ENCODE results near the gene CD3E.
"Not testable (repeated sequence)": the region's sequence is repeated elsewhere in the genome, so short reads cannot be mapped to it uniquely, and the experiment has no call there.

The CD3E gene

GRCh38 chr11:118291477-118292135 is 12.9 kb upstream of the CD3E start:
- no peak for DNase-seq

- DNase-seq: no peak
These were observed 10.5 kb upstream of the CD3E start for GRCh38 chr11:118294053-118294452.

GRCh38 chr11:118295199-118295598 is 9.3 kb upstream of the CD3E start:
- DNase-seq: no peak

GRCh38 chr11:118295815-118296454 is 8.6 kb upstream of the CD3E start:
- DNase-seq: no peak

- no peak for DNase-seq
These were observed 2.8 kb upstream of the CD3E start for GRCh38 chr11:118301600-118302195.

GRCh38 chr11:118304227-118304567 is 333 bp upstream of the CD3E start:
- DNase-seq: no peak

- DNase-seq: no peak
These were observed 1.2 kb downstream of the CD3E start for GRCh38 chr11:118305726-118306125.

- DNase-seq: no peak
These were observed 2.0 kb downstream of the CD3E start for GRCh38 chr11:118306556-118306955.

- DNase-seq: not testable (repeated sequence)
These were observed 4.5 kb downstream of the CD3E start for GRCh38 chr11:118308995-118309528.

GRCh38 chr11:118310271-118310670 is 5.7 kb downstream of the CD3E start:
- no peak for DNase-seq

GRCh38 chr11:118310781-118311485 is 6.4 kb downstream of the CD3E start:
- DNase-seq: no peak

- no peak for DNase-seq
These were observed 7.0 kb downstream of the CD3E start for GRCh38 chr11:118311518-118311917.

GRCh38 chr11:118312328-118312727 is 7.8 kb downstream of the CD3E start:
- no peak for DNase-seq

GRCh38 chr11:118313242-118313641 is 8.7 kb downstream of the CD3E start:
- DNase-seq: no peak

- DNase-seq: no peak
These were observed 10.5 kb downstream of the CD3E start for GRCh38 chr11:118314988-118315411.

GRCh38 chr11:118318124-118318523 is 13.6 kb downstream of the CD3E start:
- DNase-seq: no peak

- DNase-seq: no peak
These were observed 14.2 kb downstream of the CD3E start for GRCh38 chr11:118318581-118319336.

- no peak for DNase-seq
These were observed 14.8 kb downstream of the CD3E start for GRCh38 chr11:118319337-118319707.

GRCh38 chr11:118320515-118320914 is 16.0 kb downstream of the CD3E start:
- no peak for DNase-seq

- DNase-seq: no peak
These were observed 17.0 kb downstream of the CD3E start for GRCh38 chr11:118321386-118322082.

- DNase-seq: no peak
These were observed 18.2 kb downstream of the CD3E start for GRCh38 chr11:118322721-118323120.

- no peak for DNase-seq
These were observed 20.8 kb downstream of the CD3E start for GRCh38 chr11:118325283-118325682.

Measured in SHP77 treated with DMSO at 0.1 percent for 48 hours (cell line).